Measurements from ENCODE around the gene ZNF318.

ZNF318 gene

GRCh38 chr6:43308990-43309477, 60.4 kb downstream of the ZNF318 start:
- Histone ChIP-seq H3K9me3 (no peaks in the 10 kb centered on the region), H3K27me3 (no peaks in the 10 kb centered on the region), H3K4me3 (ENCODE audit: low read depth in 1 of 2, low read length in 1 of 2) (peak overlapping the region; percentile 42 to 52), H3K36me3 (no peaks in the 10 kb centered on the region), H3K4me1 (ENCODE audit: control insufficient read depth in 1 of 2, insufficient read depth in 1 of 2, low read depth in 1 of 2, low read length in 1 of 2) (peaks cover 66 to 67% of the 10 kb centered on the region in 2 experiments), H3K27ac (peak overlapping the region; percentile 55)
- TF ChIP-seq CTCF (IDR thresholded peaks at IDR 0.05) = no peak

GRCh38 chr6:43308101-43308989, 61.1 kb downstream of the ZNF318 start, which contains the start of gene CRIP3:
CRIP3 (minus strand) TSS chr6:43308826; CDS start chr6:43308792, 34 bp downstream.
- Histone ChIP-seq H3K9me3 (no peaks in the 10 kb centered on the region), H3K4me1 (ENCODE audit: control insufficient read depth in 1 of 2, insufficient read depth in 1 of 2, low read depth in 1 of 2, low read length in 1 of 2) (peaks cover 59 to 60% of the 10 kb centered on the region in 2 experiments), H3K4me3 (ENCODE audit: low read depth in 1 of 2, low read length in 1 of 2) (peak within 1 kb of the TSS; percentile 42 to 52), H3K36me3 (no peaks in the 10 kb centered on the region), H3K27me3 (no peaks in the 10 kb centered on the region), H3K27ac (peak within 1 kb of the TSS; percentile 55)
- peak; percentile 12 for TF ChIP-seq CTCF (IDR thresholded peaks at IDR 0.05)

- Histone ChIP-seq H3K9me3 (no peaks in the 10 kb centered on the region), H3K27me3 (no peaks in the 10 kb centered on the region), H3K36me3 (no peaks in the 10 kb centered on the region), H3K4me1 (ENCODE audit: control insufficient read depth in 1 of 2, insufficient read depth in 1 of 2, low read depth in 1 of 2, low read length in 1 of 2) (peaks cover 51 to 53% of the 10 kb centered on the region in 2 experiments), H3K27ac (no peak overlapping the region), H3K4me3 (ENCODE audit: low read depth in 1 of 2, low read length in 1 of 2) (no peak overlapping the region)
- no peak for TF ChIP-seq CTCF (IDR thresholded peaks at IDR 0.05)
These were observed 61.9 kb downstream of the ZNF318 start for GRCh38 chr6:43307451-43308100.

GRCh38 chr6:43306086-43306485, 63.4 kb downstream of the ZNF318 start:
- Histone ChIP-seq H3K27me3 (no peaks in the 10 kb centered on the region), H3K27ac (no peak overlapping the region), H3K9me3 (no peaks in the 10 kb centered on the region), H3K4me1 (ENCODE audit: control insufficient read depth in 1 of 2, insufficient read depth in 1 of 2, low read depth in 1 of 2, low read length in 1 of 2) (peaks cover 36 to 38% of the 10 kb centered on the region in 2 experiments), H3K4me3 (ENCODE audit: low read depth in 1 of 2, low read length in 1 of 2) (no peak overlapping the region), H3K36me3 (no peaks in the 10 kb centered on the region)
- no peak for TF ChIP-seq CTCF (IDR thresholded peaks at IDR 0.05)

GRCh38 chr6:43304882-43305281, 64.6 kb downstream of the ZNF318 start:
- H3K36me3 ChIP-seq = no peaks in the 10 kb centered on the region
- H3K9me3 ChIP-seq = no peaks in the 10 kb centered on the region
- H3K4me3 ChIP-seq (ENCODE audit: low read depth in 1 of 2, low read length in 1 of 2) = no peak overlapping the region
- no peaks in the 10 kb centered on the region for H3K27me3 ChIP-seq
- TF ChIP-seq CTCF (IDR thresholded peaks at IDR 0.05) = no peak
- peaks cover 24 to 26% of the 10 kb centered on the region in 2 experiments for H3K4me1 ChIP-seq (ENCODE audit: control insufficient read depth in 1 of 2, insufficient read depth in 1 of 2, low read depth in 1 of 2, low read length in 1 of 2)
- H3K27ac ChIP-seq = no peak overlapping the region
